ENCODE measurements around the gene EPX.
A peak's percentile ranks its signal among the peaks of the same experiment; 100 is the strongest.

The EPX gene

GRCh38 chr17:58153671-58154070, 38.9 kb upstream of the EPX start:
- no peak for TF ChIP-seq CTCF (IDR thresholded peaks at IDR 0.05; ENCODE audit: low read depth, low read length, missing control alignments)
- no peak for DNase-seq (ENCODE audit: low read depth)
- H3K4me3 ChIP-seq (ENCODE audit: low read depth, low read length): no peak overlapping the region

- no peak for TF ChIP-seq CTCF (IDR thresholded peaks at IDR 0.05; ENCODE audit: low read depth, low read length, missing control alignments)
- H3K4me3 ChIP-seq (ENCODE audit: low read depth, low read length): peak overlapping the region; percentile 23
- no peak for DNase-seq (ENCODE audit: low read depth)
These were observed 35.4 kb upstream of the EPX start for GRCh38 chr17:58156839-58157803.

- DNase-seq (ENCODE audit: low read depth): no peak
- TF ChIP-seq CTCF (IDR thresholded peaks at IDR 0.05; ENCODE audit: low read depth, low read length, missing control alignments): no peak
- H3K4me3 ChIP-seq (ENCODE audit: low read depth, low read length): no peak overlapping the region
These were observed 34.3 kb upstream of the EPX start for GRCh38 chr17:58158181-58158580.

GRCh38 chr17:58161566-58161965, 31.0 kb upstream of the EPX start:
- no peak overlapping the region for H3K4me3 ChIP-seq (ENCODE audit: low read depth, low read length)
- TF ChIP-seq CTCF (IDR thresholded peaks at IDR 0.05; ENCODE audit: low read depth, low read length, missing control alignments): no peak
- DNase-seq (ENCODE audit: low read depth): no peak

GRCh38 chr17:58165981-58166380, 26.5 kb upstream of the EPX start:
- TF ChIP-seq CTCF (IDR thresholded peaks at IDR 0.05; ENCODE audit: low read depth, low read length, missing control alignments): no peak
- DNase-seq (ENCODE audit: low read depth): no peak

GRCh38 chr17:58166682-58167081, 25.8 kb upstream of the EPX start, which contains the start of gene OR4D2:
TSS of gene OR4D2 (plus strand) at chr17:58166982. CDS start at chr17:58169656, 2,674 bp downstream.
- H3K4me3 ChIP-seq (ENCODE audit: low read depth, low read length): no peak within 1 kb of the TSS
- no peak for TF ChIP-seq CTCF (IDR thresholded peaks at IDR 0.05; ENCODE audit: low read depth, low read length, missing control alignments)
- no peak for DNase-seq (ENCODE audit: low read depth)

More at GRCh38 chr17:58165981-58166380, 26.5 kb upstream of the EPX start:
- no peak overlapping the region for H3K4me3 ChIP-seq (ENCODE audit: low read depth, low read length)

Measured in GM12864 (cell line).